Lung (tissue), 12 donors: ENCODE measurements around the gene FGF14. TPM values are rescaled to one million over a fixed set of nuclear protein-coding genes. Genes with fewer than 3 reads are reported as not detected.

ENCODE experiments used
- ATAC-seq: fragments of 200-7000 bp; cut with Tn5 transposase; one replicate; pipeline ENCODE4 v1.9.1; 2020; ENCODE audit warnings: moderate number of reproducible peaks; ENCODE audit not compliant: insufficient read depth, low FRiP score
- DNase-seq, 3 donors: peaks; one replicate each; pipeline ENCODE4 v3.0.0-alpha.2; 2013 to 2017
- H3K27ac ChIP-seq, 2 donors: one replicate each; pipeline ENCODE4 v1.5.1; 2013; ENCODE audit warnings: mild to moderate bottlenecking in 2 of 2, moderate library complexity in 2 of 2, control low read depth in 1 of 2, inconsistent platforms in 1 of 2, low read depth in 1 of 2, low read length in 1 of 2
- H3K27me3 ChIP-seq, 3 donors: one replicate each; pipeline ENCODE4 v1.5.1; 2013; ENCODE audit warnings: low read length in 2 of 3; ENCODE audit not compliant: control insufficient read depth in 3 of 3, insufficient read depth in 3 of 3
- H3K36me3 ChIP-seq, 4 donors: one replicate each; pipeline ENCODE4 v1.5.1; 2013; ENCODE audit warnings: low read length in 4 of 4, mild to moderate bottlenecking in 1 of 4, moderate library complexity in 1 of 4; ENCODE audit not compliant: control insufficient read depth in 4 of 4, insufficient read depth in 4 of 4
- H3K4me1 ChIP-seq, 5 donors: one replicate each; pipeline ENCODE4 v1.5.1; 2013; ENCODE audit warnings: low read length in 5 of 5, mild to moderate bottlenecking in 2 of 5, moderate library complexity in 1 of 5; ENCODE audit not compliant: control insufficient read depth in 5 of 5, insufficient read depth in 5 of 5
- H3K4me3 ChIP-seq: one replicate; pipeline ENCODE4 v1.5.1; 2013; ENCODE audit warnings: mild to moderate bottlenecking, control low read depth, moderate library complexity
- H3K9ac ChIP-seq, 2 donors: one replicate each; pipeline ENCODE4 v1.5.1; 2013; ENCODE audit warnings: low read length in 2 of 2, control low read depth in 1 of 2; ENCODE audit not compliant: insufficient read depth in 1 of 2
- H3K9me3 ChIP-seq, 4 donors: one replicate each; pipeline ENCODE4 v1.5.1; 2013; ENCODE audit warnings: low read length in 3 of 4, mild to moderate bottlenecking in 1 of 4, moderate library complexity in 1 of 4; ENCODE audit not compliant: control insufficient read depth in 4 of 4, insufficient read depth in 3 of 4
- WGBS, 2 donors: extraction: QIAGEN DNeasy Blood & Tissue Kit; methylation state at CpG; one replicate each; pipeline ENCODE4 v1.1.7; 2013; 5-methylcytosine and 5-hydroxymethylcytosine counted together
- polyA plus RNA-seq, 2 donors: library from polyadenylated mRNA; stranded (reverse); fragments of 200-250 nt; gene quantifications; one replicate each; pipeline ENCODE4 v1.2.1, GENCODE V29; 2013
- total RNA-seq, 2 donors: library from RNA; depleted of rRNA in 1 of 2; stranded (reverse); fragments of >200 nt in 1 of 2; gene quantifications; one replicate each; pipeline ENCODE4 v1.2.1, GENCODE V29; 2014 to 2021
- TF ChIP-seq, protein P1 (sequence below): IDR thresholded peaks from 2 replicates; pipeline ENCODE4 v1.5.1; 2012; ENCODE audit warnings: mild to moderate bottlenecking; ENCODE audit errors: control extremely low read depth, extremely low read depth
- donor health status: control.
- donor health status: control.
- donor health status: Bipolar disorder and iron deficiency.
- donor health status: healthy.
- donor health status: DM: yes; HTN: yes; CAD: no.

The FGF14 gene
- total and polyA plus RNA-seq, 4 donors, result 0.59 to 12.9 (median 2.3) TPM

- Histone ChIP-seq H3K9me3 (no peaks in the 10 kb centered on the region), H3K9ac (no peak overlapping the region), H3K27ac (no peak overlapping the region), H3K4me3 (no peak overlapping the region), H3K4me1 (no peaks in the 10 kb centered on the region), H3K36me3 (no peaks in the 10 kb centered on the region), H3K27me3 (no peaks in the 10 kb centered on the region)
- ATAC-seq, result no peak
- no peak for DNase-seq
- TF ChIP-seq, protein P1, sequence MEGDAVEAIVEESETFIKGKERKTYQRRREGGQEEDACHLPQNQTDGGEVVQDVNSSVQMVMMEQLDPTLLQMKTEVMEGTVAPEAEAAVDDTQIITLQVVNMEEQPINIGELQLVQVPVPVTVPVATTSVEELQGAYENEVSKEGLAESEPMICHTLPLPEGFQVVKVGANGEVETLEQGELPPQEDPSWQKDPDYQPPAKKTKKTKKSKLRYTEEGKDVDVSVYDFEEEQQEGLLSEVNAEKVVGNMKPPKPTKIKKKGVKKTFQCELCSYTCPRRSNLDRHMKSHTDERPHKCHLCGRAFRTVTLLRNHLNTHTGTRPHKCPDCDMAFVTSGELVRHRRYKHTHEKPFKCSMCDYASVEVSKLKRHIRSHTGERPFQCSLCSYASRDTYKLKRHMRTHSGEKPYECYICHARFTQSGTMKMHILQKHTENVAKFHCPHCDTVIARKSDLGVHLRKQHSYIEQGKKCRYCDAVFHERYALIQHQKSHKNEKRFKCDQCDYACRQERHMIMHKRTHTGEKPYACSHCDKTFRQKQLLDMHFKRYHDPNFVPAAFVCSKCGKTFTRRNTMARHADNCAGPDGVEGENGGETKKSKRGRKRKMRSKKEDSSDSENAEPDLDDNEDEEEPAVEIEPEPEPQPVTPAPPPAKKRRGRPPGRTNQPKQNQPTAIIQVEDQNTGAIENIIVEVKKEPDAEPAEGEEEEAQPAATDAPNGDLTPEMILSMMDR, result no peak
- 75 to 81% methylated on average over 2 of the region's 2 CpGs for WGBS, 2 donors
Observed at GRCh38 chr13:102326381-102327118, 75.3 kb downstream of the FGF14 start.

DNA sequence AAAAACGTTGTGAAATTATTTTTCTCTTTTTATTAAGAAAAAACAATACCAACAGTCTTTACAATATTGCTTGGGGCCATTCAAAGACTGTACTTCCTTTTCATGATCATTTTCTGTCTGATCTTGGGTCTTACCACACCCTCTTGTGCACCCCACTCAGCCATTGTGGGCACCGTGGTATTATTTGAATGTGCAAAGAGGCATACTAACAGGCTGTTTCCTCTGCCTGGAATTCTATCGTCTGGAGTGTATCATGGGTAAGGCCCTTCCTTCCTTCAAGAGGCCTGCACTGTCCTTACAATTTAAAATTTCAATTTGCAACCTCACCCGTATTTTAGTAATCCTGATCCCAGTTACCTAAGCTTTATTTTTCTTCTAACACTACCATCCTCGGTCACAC is 76.5 kb downstream of the FGF14 start:
- no peaks in the 10 kb centered on the region for H3K27me3 ChIP-seq
- H3K36me3 ChIP-seq, result no peaks in the 10 kb centered on the region
- ATAC-seq, result no peak
- H3K9ac ChIP-seq, result no peak overlapping the region
- TF ChIP-seq, protein P1, result no peak
- 51 to 58% methylated on average over 5 of the region's 5 CpGs for WGBS, 2 donors
- no peak for DNase-seq
- no peaks in the 10 kb centered on the region for H3K9me3 ChIP-seq
- H3K4me1 ChIP-seq, result no peaks in the 10 kb centered on the region
- H3K4me3 ChIP-seq, result no peak overlapping the region
- no peak overlapping the region for H3K27ac ChIP-seq

GRCh38 chr13:102323505-102323904 is 78.3 kb downstream of the FGF14 start:
- TF ChIP-seq, protein P1, result no peak
- no peak for DNase-seq
- Histone ChIP-seq H3K4me3 (no peak overlapping the region), H3K36me3 (no peaks in the 10 kb centered on the region), H3K27me3 (no peaks in the 10 kb centered on the region), H3K9ac (no peak overlapping the region), H3K4me1 (peaks cover 0 to 2% (median 0%) of the 10 kb centered on the region in 5 donors), H3K27ac (no peak overlapping the region), H3K9me3 (peaks cover 0 to 2% (median 0%) of the 10 kb centered on the region in 4 donors)
- 72 to 79% methylated on average over 1 of the region's 1 CpG for WGBS, 2 donors
- ATAC-seq, result no peak
